ENCODE results near the gene KLC4.

DNA sequence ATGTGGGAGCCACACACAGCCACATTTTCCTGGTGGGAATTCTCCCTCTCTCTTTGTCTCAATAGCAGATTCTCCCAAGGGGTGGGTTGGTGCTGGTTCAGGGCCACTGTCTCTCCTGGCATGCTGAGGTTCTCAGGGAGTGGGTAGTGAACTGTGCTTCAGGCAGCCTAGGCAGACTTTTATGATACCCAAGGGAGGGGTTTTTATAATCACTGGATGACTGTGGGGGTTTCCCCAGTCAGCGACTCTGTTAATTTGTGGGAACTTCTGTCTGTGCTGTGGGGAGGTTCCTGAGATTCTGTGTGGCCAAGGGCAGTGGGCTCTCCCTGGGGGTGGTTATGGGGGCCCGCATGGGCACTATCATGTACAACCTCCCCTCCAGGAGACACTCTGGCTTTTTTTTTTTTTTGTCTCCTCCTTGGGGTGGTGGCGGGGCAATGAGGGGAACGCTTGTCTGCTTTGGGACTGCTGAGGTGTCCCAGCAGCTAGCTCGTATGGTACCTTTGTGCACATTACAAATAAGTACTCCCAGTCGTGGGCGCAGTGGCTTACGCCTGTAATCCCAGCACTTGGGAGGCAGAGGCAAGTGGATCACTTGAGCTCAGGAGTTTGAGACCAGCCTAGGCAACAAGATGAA lies 26.7 kb downstream of the KLC4 start:
- TF ChIP-seq, protein P1, sequence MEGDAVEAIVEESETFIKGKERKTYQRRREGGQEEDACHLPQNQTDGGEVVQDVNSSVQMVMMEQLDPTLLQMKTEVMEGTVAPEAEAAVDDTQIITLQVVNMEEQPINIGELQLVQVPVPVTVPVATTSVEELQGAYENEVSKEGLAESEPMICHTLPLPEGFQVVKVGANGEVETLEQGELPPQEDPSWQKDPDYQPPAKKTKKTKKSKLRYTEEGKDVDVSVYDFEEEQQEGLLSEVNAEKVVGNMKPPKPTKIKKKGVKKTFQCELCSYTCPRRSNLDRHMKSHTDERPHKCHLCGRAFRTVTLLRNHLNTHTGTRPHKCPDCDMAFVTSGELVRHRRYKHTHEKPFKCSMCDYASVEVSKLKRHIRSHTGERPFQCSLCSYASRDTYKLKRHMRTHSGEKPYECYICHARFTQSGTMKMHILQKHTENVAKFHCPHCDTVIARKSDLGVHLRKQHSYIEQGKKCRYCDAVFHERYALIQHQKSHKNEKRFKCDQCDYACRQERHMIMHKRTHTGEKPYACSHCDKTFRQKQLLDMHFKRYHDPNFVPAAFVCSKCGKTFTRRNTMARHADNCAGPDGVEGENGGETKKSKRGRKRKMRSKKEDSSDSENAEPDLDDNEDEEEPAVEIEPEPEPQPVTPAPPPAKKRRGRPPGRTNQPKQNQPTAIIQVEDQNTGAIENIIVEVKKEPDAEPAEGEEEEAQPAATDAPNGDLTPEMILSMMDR (IDR thresholded peaks at IDR 0.05): no peak
- TF ChIP-seq TP53 (CRISPR knock-in tag; IDR thresholded peaks at IDR 0.05) (no peak), ESRRA (IDR thresholded peaks at IDR 0.05; ENCODE audit: borderline replicate concordance, low read length) (no peak), ZFP36 (IDR thresholded peaks at IDR 0.05; ENCODE audit: borderline replicate concordance, partially characterized antibody) (no peak)
- TF ChIP-seq, protein P2, sequence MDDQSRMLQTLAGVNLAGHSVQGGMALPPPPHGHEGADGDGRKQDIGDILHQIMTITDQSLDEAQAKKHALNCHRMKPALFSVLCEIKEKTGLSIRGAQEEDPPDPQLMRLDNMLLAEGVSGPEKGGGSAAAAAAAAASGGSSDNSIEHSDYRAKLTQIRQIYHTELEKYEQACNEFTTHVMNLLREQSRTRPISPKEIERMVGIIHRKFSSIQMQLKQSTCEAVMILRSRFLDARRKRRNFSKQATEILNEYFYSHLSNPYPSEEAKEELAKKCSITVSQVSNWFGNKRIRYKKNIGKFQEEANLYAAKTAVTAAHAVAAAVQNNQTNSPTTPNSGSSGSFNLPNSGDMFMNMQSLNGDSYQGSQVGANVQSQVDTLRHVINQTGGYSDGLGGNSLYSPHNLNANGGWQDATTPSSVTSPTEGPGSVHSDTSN (IDR thresholded peaks at IDR 0.05): no peak
- TF ChIP-seq, protein P3, sequence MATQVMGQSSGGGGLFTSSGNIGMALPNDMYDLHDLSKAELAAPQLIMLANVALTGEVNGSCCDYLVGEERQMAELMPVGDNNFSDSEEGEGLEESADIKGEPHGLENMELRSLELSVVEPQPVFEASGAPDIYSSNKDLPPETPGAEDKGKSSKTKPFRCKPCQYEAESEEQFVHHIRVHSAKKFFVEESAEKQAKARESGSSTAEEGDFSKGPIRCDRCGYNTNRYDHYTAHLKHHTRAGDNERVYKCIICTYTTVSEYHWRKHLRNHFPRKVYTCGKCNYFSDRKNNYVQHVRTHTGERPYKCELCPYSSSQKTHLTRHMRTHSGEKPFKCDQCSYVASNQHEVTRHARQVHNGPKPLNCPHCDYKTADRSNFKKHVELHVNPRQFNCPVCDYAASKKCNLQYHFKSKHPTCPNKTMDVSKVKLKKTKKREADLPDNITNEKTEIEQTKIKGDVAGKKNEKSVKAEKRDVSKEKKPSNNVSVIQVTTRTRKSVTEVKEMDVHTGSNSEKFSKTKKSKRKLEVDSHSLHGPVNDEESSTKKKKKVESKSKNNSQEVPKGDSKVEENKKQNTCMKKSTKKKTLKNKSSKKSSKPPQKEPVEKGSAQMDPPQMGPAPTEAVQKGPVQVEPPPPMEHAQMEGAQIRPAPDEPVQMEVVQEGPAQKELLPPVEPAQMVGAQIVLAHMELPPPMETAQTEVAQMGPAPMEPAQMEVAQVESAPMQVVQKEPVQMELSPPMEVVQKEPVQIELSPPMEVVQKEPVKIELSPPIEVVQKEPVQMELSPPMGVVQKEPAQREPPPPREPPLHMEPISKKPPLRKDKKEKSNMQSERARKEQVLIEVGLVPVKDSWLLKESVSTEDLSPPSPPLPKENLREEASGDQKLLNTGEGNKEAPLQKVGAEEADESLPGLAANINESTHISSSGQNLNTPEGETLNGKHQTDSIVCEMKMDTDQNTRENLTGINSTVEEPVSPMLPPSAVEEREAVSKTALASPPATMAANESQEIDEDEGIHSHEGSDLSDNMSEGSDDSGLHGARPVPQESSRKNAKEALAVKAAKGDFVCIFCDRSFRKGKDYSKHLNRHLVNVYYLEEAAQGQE (IDR thresholded peaks at IDR 0.05): no peak

Data from A549 (cell line).